Measurements from ENCODE around the gene C12orf60.

- TF ChIP-seq FOXP2 (optimal IDR thresholded peaks at IDR 0.05; ENCODE audit: borderline replicate concordance, extremely low read depth, extremely low read length, insufficient read depth), result no peak
- TF ChIP-seq SIN3A (IDR thresholded peaks at IDR 0.05; ENCODE audit: borderline replicate concordance, insufficient read depth, low read length), result no peak
- TF ChIP-seq TAF1 (IDR thresholded peaks at IDR 0.05; ENCODE audit: borderline replicate concordance, insufficient read depth, low read length), result no peak
Observed at GRCh38 chr12:14771651-14772137, 31.8 kb upstream of the C12orf60 start.

Measured in PFSK-1 (cell line).